ENCODE measurements around the gene NDUFB11.

NDUFB11 gene

GRCh38 chrX:47181301-47181700 lies 36.8 kb upstream of the NDUFB11 start:
- no peak for TF ChIP-seq CTCF (IDR thresholded peaks at IDR 0.05; ENCODE audit: low read depth, low read length)
- Histone ChIP-seq H3K36me3 (peaks cover 49% of the 10 kb centered on the region), H3K27me3 (no peaks in the 10 kb centered on the region), H3K4me1 (no peaks in the 10 kb centered on the region), H3K4me3 (ENCODE audit: low read depth, low read length) (no peak overlapping the region), H3K9me3 (no peaks in the 10 kb centered on the region)
- DNase-seq = no peak

- no peak for TF ChIP-seq CTCF (IDR thresholded peaks at IDR 0.05; ENCODE audit: low read depth, low read length)
- DNase-seq = no peak
- peaks cover 46% of the 10 kb centered on the region for H3K36me3 ChIP-seq
These were observed 35.8 kb upstream of the NDUFB11 start for GRCh38 chrX:47180346-47180745.

GRCh38 chrX:47179928-47180255 lies 35.4 kb upstream of the NDUFB11 start:
- H3K36me3 ChIP-seq = peaks cover 46% of the 10 kb centered on the region
- no peak for TF ChIP-seq CTCF (IDR thresholded peaks at IDR 0.05; ENCODE audit: low read depth, low read length)
- no peaks in the 10 kb centered on the region for H3K27me3 ChIP-seq
- no peaks in the 10 kb centered on the region for H3K9me3 ChIP-seq
- DNase-seq = no peak
- no peaks in the 10 kb centered on the region for H3K4me1 ChIP-seq
- no peak overlapping the region for H3K4me3 ChIP-seq (ENCODE audit: low read depth, low read length)

More at GRCh38 chrX:47180346-47180745, 35.8 kb upstream of the NDUFB11 start:
- no peak overlapping the region for H3K4me3 ChIP-seq (ENCODE audit: low read depth, low read length)
- no peaks in the 10 kb centered on the region for H3K9me3 ChIP-seq
- H3K4me1 ChIP-seq = no peaks in the 10 kb centered on the region
- no peaks in the 10 kb centered on the region for H3K27me3 ChIP-seq

- no peaks in the 10 kb centered on the region for H3K27me3 ChIP-seq
- H3K36me3 ChIP-seq = peaks cover 46% of the 10 kb centered on the region
- no peak overlapping the region for H3K4me3 ChIP-seq (ENCODE audit: low read depth, low read length)
- TF ChIP-seq CTCF (IDR thresholded peaks at IDR 0.05; ENCODE audit: low read depth, low read length) = no peak
- DNase-seq = no peak
- H3K4me1 ChIP-seq = no peaks in the 10 kb centered on the region
- H3K9me3 ChIP-seq = no peaks in the 10 kb centered on the region
These were observed 34.9 kb upstream of the NDUFB11 start for GRCh38 chrX:47179221-47179927.

GRCh38 chrX:47178337-47178736 lies 33.8 kb upstream of the NDUFB11 start:
- Histone ChIP-seq H3K36me3 (peaks cover 47% of the 10 kb centered on the region), H3K27me3 (no peaks in the 10 kb centered on the region), H3K4me3 (ENCODE audit: low read depth, low read length) (no peak overlapping the region), H3K4me1 (no peaks in the 10 kb centered on the region), H3K9me3 (no peaks in the 10 kb centered on the region)
- no peak for DNase-seq
- TF ChIP-seq CTCF (IDR thresholded peaks at IDR 0.05; ENCODE audit: low read depth, low read length) = no peak

- H3K36me3 ChIP-seq = peaks cover 52% of the 10 kb centered on the region
These were observed 32.6 kb upstream of the NDUFB11 start for GRCh38 chrX:47177079-47177478.

More at GRCh38 chrX:47177079-47177478, 32.6 kb upstream of the NDUFB11 start:
- Histone ChIP-seq H3K27me3 (no peaks in the 10 kb centered on the region), H3K4me1 (no peaks in the 10 kb centered on the region), H3K4me3 (ENCODE audit: low read depth, low read length) (no peak overlapping the region), H3K9me3 (no peaks in the 10 kb centered on the region)
- TF ChIP-seq CTCF (IDR thresholded peaks at IDR 0.05; ENCODE audit: low read depth, low read length) = no peak
- no peak for DNase-seq
